Heart left ventricle (tissue), 16 donors: ENCODE results near the gene HELZ2. TPM values are rescaled to one million over a fixed set of nuclear protein-coding genes. Genes with fewer than 3 reads are reported as not detected.
A peak's percentile ranks its signal among the peaks of the same experiment; 100 is the strongest.

Experiments used
- ATAC-seq, 4 donors: fragments of 200-7000 bp; cut with Tn5 transposase; one replicate each; pipeline ENCODE4 v1.9.1; 2020 to 2022; ENCODE audit warnings: moderate library complexity in 4 of 4, mild to moderate bottlenecking in 3 of 4, moderate number of reproducible peaks in 1 of 4
- DNase-seq, 5 donors: peaks; one replicate each; pipeline ENCODE4 v3.0.0-alpha.2; 2020
- H3K27ac ChIP-seq, 12 donors: fragments of 200-600 bp; sonication (generic) in 4 of 12; one replicate each; pipeline versions ENCODE4 v1.5.0 to v1.8.0; 2016 to 2022; ENCODE audit warnings: mild to moderate bottlenecking in 2 of 12
- H3K27me3 ChIP-seq, 9 donors: fragments of 200-600 bp; sonication (generic) in 2 of 9; one replicate each; pipeline versions ENCODE4 v1.5.1 to v1.8.0; 2016 to 2022; ENCODE audit warnings: mild to moderate bottlenecking in 3 of 9
- H3K36me3 ChIP-seq, 9 donors: fragments of 200-600 bp; sonication (generic) in 2 of 9; one replicate each; pipeline versions ENCODE4 v1.5.0 to v1.8.0; 2018 to 2022; ENCODE audit warnings: mild to moderate bottlenecking in 2 of 9
- H3K4me1 ChIP-seq, 12 donors: fragments of 200-600 bp; sonication (generic) in 4 of 12; one replicate each; pipeline versions ENCODE4 v1.5.0 to v1.8.0; 2016 to 2022; ENCODE audit warnings: mild to moderate bottlenecking in 3 of 12
- H3K4me3 ChIP-seq, 12 donors: fragments of 200-600 bp; sonication (generic) in 4 of 12; one replicate each; pipeline versions ENCODE4 v1.5.0 to v1.8.0; 2017 to 2022; ENCODE audit warnings: mild to moderate bottlenecking in 9 of 12, moderate library complexity in 4 of 12
- H3K9me3 ChIP-seq, 12 donors: fragments of 200-600 bp; sonication (generic) in 4 of 12; one replicate each; pipeline versions ENCODE4 v1.5.0 to v1.8.0; 2016 to 2022; ENCODE audit warnings: mild to moderate bottlenecking in 1 of 12
- CTCF ChIP-seq, 12 donors: fragments of 200-600 bp; sonication (generic) in 4 of 12; IDR thresholded peaks; one replicate each; pipeline versions ENCODE4 v1.5.0 to v1.8.0; 2018 to 2022; ENCODE audit warnings: antibody characterized with exemption in 12 of 12, mild to moderate bottlenecking in 5 of 12
- POLR2A ChIP-seq, 2 donors: fragments of 450-650 bp; IDR thresholded peaks; one replicate each; pipeline ENCODE4 v1.6.1; 2017; ENCODE audit warnings: antibody characterized with exemption in 2 of 2, mild to moderate bottlenecking in 2 of 2, moderate library complexity in 2 of 2
- WGBS, 4 donors: extraction: QIAGEN DNeasy Blood & Tissue Kit in 2 of 4; methylation state at CpG; one replicate each; pipeline versions ENCODE4 v1.1.5 to v1.1.7; 2013 to 2018; 5-methylcytosine and 5-hydroxymethylcytosine counted together
- intact Hi-C, 10 donors: fragments of 100-400 bp; cut with DNase I; formaldehyde crosslinking; loops; one replicate each; pipeline versions ENCODE4 v1.11.1 to v1.14.2; 2022
- polyA plus RNA-seq, 2 donors: library from polyadenylated mRNA; stranded (reverse); fragments of 200-250 nt; gene quantifications; one replicate each; pipeline ENCODE4 v1.2.3, GENCODE V29; 2013
- total RNA-seq, 9 donors: library from RNA; depleted of rRNA in 2 of 9; stranded (reverse); fragments of >200 nt in 2 of 9; fragmentation: NEBNext Ultra II Directional in 3 of 9; extraction: Animal tissue kit (Norgen Biotek cat#: 25700) in 3 of 9; gene quantifications; one replicate each; pipeline versions ENCODE4 v1.1.0 to v1.2.4, GENCODE V29; 2016 to 2023
- donor health status: ischemic (EF 13 %, LVEDD 7.1; RV severe dilation, severe dysfunction).
- donor health status: healthy with polysubstance abuse.
- donor health status: DM: no; HTN: yes; CAD: no.
- donor health status: DM: no; HTN: no; CAD: no.
- donor health status: ischemic (EF 25% LVEDD 6.9; RV normal size, moderate dysfunction).
- donor health status: ischemic (EF 25% LVEDD 5.7; RV mildly dilated, moderate dysfunction).
- donor health status: healthy.
- donor health status: DM: yes; HTN: yes; CAD: no.
- donor health status: ischemic (EF 35%, LVEDD 5.7; RV mildly dilated, moderate dysfunction).
- donor health status: nonischemic (EF 11% LVEDD 7.7; RV severe dilation, severe dysfunction).
- donor health status: DM: yes; HTN: yes; CAD: no.
- donor health status: PGD.
- donor health status: ischemic (EF 29% LVEDD 5.4; RV normal size, mild dysfunction).
- donor health status: nonischemic (EF 23%, LVEDD 6.1; RV moderate dilation, normal function).

Gene HELZ2
- total and polyA plus RNA-seq, 11 donors: 7.2 to 34.6 (median 20.2) TPM

DNA sequence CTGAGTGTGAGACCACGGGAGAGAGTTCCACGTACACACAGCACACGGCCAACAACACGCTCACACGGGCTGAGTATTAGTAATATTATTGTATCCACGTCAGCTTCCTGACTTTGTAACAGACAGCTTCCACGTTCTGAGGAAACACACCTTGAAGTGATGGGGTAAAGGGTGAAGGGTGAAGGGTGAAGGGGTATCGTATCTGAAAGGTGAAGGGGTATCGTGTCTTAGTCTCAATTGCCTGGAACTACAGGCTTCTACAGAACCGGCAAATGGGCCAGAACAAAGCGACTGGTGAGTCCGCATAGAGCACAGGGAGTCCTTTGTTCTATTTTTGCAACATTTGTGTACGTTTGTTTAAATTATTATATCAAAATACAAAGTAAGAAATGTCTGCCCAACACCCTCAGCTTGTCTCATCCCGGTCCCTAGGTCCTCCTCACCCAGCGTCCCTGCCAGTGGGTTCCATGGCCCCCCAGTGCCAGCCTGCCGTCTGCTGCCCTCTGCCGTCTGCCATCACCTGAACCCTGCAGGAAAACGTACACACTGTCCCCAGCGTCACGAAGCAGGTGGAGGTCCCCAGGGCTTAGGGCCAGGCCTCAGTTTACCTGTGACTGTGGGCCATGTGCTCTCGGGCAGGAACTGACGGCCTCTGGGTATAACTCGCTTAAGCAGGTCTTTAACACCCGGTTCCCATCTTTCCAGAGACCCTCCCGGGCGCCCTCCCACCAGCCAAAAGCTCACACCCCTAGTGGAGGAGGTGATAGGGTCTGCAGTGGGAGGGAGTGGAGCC, 4.4 kb upstream of the HELZ2 start:
- Histone ChIP-seq H3K27me3 (peaks cover 0 to 11% (median 0%) of the 10 kb centered on the region in 9 donors), H3K9me3 (no peaks in the 10 kb centered on the region), H3K36me3 (no peaks in the 10 kb centered on the region), H3K4me3 (no peak overlapping the region), H3K4me1 (peaks cover 0 to 21% (median 9%) of the 10 kb centered on the region in 12 donors), H3K27ac (no peak overlapping the region)
- intact Hi-C loops: loop anchor here in 3 of 10 donors (5.0 kb wide), 1 partner anchor 41 kb away; the partner anchor contains the start of gene PTK6 (in 3 of the 3)
- no peak for ATAC-seq
- no peak for DNase-seq
- TF ChIP-seq CTCF (IDR thresholded peaks at IDR 0.05): peak in 5 of 12 donors; percentile 12 to 22 (median 20)
- no peak for TF ChIP-seq POLR2A (IDR thresholded peaks at IDR 0.05)
- WGBS, 4 donors: 77 to 84% (median 81%) methylated on average over 20 to 26 of the region's 26 CpGs

GRCh38 chr20:63577317-63577894, 3.4 kb upstream of the HELZ2 start:
- ATAC-seq: peak; percentile 44 to 78 (median 56)
- Histone ChIP-seq H3K9me3 (no peaks in the 10 kb centered on the region), H3K27me3 (peaks cover 0 to 14% (median 0%) of the 10 kb centered on the region in 9 donors), H3K4me1 (peaks cover 0 to 31% (median 16%) of the 10 kb centered on the region in 12 donors), H3K36me3 (peaks cover 0 to 6% (median 4%) of the 10 kb centered on the region in 9 donors), H3K27ac (peak overlapping the region in 3 of 12 donors; percentile 27 to 61 (median 47)), H3K4me3 (no peak overlapping the region)
- peak in 4 of 5 donors; percentile 78 to 88 (median 84) for DNase-seq
- TF ChIP-seq CTCF (IDR thresholded peaks at IDR 0.05) (no peak), POLR2A (IDR thresholded peaks at IDR 0.05) (no peak)
- WGBS, 4 donors: 45 to 66% (median 54%) methylated on average over 13 to 19 of the region's 19 CpGs
- intact Hi-C loops: loop anchor here in 3 of 10 donors (5.0 kb wide), 1 partner anchor 40 kb away; the partner anchor contains the start of gene PTK6 (in 3 of the 3)

GRCh38 chr20:63576311-63576710, 2.3 kb upstream of the HELZ2 start:
- DNase-seq: no peak
- no peaks in the 10 kb centered on the region for H3K9me3 ChIP-seq
- ATAC-seq: no peak
- peaks cover 0 to 36% (median 18%) of the 10 kb centered on the region in 12 donors for H3K4me1 ChIP-seq
- intact Hi-C loops: loop anchor here in 3 of 10 donors (5.0 kb wide), 1 partner anchor 39 kb away; the partner anchor contains the start of gene PTK6 (in 3 of the 3)
- H3K27ac ChIP-seq: peak overlapping the region in 1 of 12 donors; percentile 61
- H3K4me3 ChIP-seq: no peak overlapping the region
- peaks cover 0 to 20% (median 0%) of the 10 kb centered on the region in 9 donors for H3K27me3 ChIP-seq
- TF ChIP-seq POLR2A (IDR thresholded peaks at IDR 0.05) (no peak), CTCF (IDR thresholded peaks at IDR 0.05) (no peak)
- 86 to 94% (median 88%) methylated on average over 7 of the region's 7 CpGs for WGBS, 4 donors
- H3K36me3 ChIP-seq: peaks cover 0 to 13% (median 6%) of the 10 kb centered on the region in 9 donors
